ENCODE results near the gene CES2. TPM values are rescaled to one million over a fixed set of nuclear protein-coding genes. Genes with fewer than 3 reads are reported as not detected.

Gene CES2
- total and polyA plus RNA-seq, 10 of the 15 experiments (the other 5 are each of a cell fraction or from before 2014, with no cell fraction given) = 1.6 to 33.7 (median 21.0) TPM

DNA sequence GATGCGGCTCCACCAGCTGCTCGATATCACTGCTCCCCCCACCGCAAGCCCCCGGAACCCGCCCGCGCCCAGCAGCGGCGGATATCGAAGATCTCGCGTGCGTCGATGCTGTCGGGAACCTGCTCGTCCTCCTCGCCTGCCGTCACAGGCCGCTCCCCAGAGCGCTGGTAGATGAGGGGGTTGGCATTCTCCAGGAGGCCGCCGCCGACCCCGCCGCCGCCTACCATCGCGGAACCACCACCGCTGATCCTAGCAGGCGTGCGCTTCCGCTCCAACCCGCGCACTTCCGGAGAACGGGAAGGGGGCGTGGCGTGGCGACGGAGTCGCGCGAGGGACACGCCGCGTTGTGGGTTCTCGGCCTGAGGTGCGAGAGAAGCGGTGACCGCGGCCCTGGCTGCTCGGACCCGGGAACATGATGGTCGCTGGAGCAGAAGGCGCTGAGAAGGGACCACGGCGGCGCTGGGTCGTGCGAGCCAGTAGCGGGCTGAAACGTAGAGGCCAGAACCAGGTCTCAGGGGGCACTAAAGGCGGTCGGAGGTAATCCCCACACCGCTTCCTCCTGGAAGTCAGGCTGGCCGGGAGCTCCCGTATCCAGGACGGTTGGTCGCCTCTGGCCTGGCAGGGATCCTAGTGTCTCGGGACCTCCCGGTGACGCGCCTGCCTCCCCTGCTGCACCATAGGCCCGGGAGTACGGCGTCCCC, 1.0 kb upstream of the CES2 start, which contains the start of gene CIAO2B (continued):
- TF ChIP-seq RB1 (IDR thresholded peaks at IDR 0.05; ENCODE audit: borderline replicate concordance) = peak; percentile 40; the same call in 1 of the 2 replicates
- peak; percentile 78; the same call in 1 of the 2 replicates for TF ChIP-seq TAF1 (IDR thresholded peaks at IDR 0.05; ENCODE audit: borderline replicate concordance, low read depth, low read length)
- TF ChIP-seq FOS (IDR thresholded peaks at IDR 0.05; ENCODE audit: borderline replicate concordance, extremely low read depth, insufficient read length) = no peak
- TF ChIP-seq BCLAF1 (IDR thresholded peaks at IDR 0.05) = no peak
- TF ChIP-seq SMAD1 (IDR thresholded peaks at IDR 0.05; ENCODE audit: low read depth, partially characterized antibody) = no peak
- peak; percentile 20; the same call in 1 of the 2 replicates for TF ChIP-seq MAX (IDR thresholded peaks at IDR 0.05; ENCODE audit: low read depth, low read length)
- no peak for TF ChIP-seq STAT3 (IDR thresholded peaks at IDR 0.05; ENCODE audit: low read depth, low read length)
- peak; percentile 33 to 62; a peak in 3 of 4 replicates for TF ChIP-seq BHLHE40 (IDR thresholded peaks at IDR 0.05; ENCODE audit: borderline replicate concordance in 1 of 2, low read depth in 2 of 2, low read length in 1 of 2)
- TF ChIP-seq GATAD2B (conservative IDR thresholded peaks at IDR 0.05; ENCODE audit: low read depth) = peak; percentile 71; the same call in 1 of the 2 replicates
- no peak for TF ChIP-seq CTCF (IDR thresholded peaks at IDR 0.05 in 2 of 3, conservative IDR thresholded peaks at IDR 0.05 in 1 of 3; ENCODE audit: control insufficient read depth in 2 of 3, extremely low read depth in 1 of 3, insufficient read depth in 1 of 3, low read depth in 3 of 3, low read length in 3 of 3)
- peak; percentile 46; the same call in 1 of the 2 replicates for TF ChIP-seq EED (IDR thresholded peaks at IDR 0.05; ENCODE audit: low read depth)
- TF ChIP-seq TCF3 (IDR thresholded peaks at IDR 0.05; ENCODE audit: borderline replicate concordance, insufficient read depth, low read depth, low read length) = peak; percentile 47; the same call in 1 of the 2 replicates
- TF ChIP-seq WRNIP1 (IDR thresholded peaks at IDR 0.05; ENCODE audit: borderline replicate concordance, low read depth, low read length) = no peak
- TF ChIP-seq MEF2A (IDR thresholded peaks at IDR 0.05; ENCODE audit: insufficient read depth, low read depth, low read length) = 0 out of 2 replicates have a peak, but pooled peaks have one; percentile 30
- no peak for TF ChIP-seq EP300 (IDR thresholded peaks at IDR 0.05; ENCODE audit: borderline replicate concordance in 1 of 2, control insufficient read depth in 1 of 2, low read depth in 2 of 2, low read length in 2 of 2)
- TF ChIP-seq SIN3A (IDR thresholded peaks at IDR 0.05; ENCODE audit: low read depth, low read length) = peak; percentile 91
- TF ChIP-seq PAX5 (IDR thresholded peaks at IDR 0.05; ENCODE audit: borderline replicate concordance, low read depth, low read length) = peak; percentile 56; the same call in 1 of the 2 replicates
- peak; percentile 86 for TF ChIP-seq DPF2 (IDR thresholded peaks at IDR 0.05)
- peak; percentile 59; the same call in 1 of the 2 replicates for TF ChIP-seq CREM (IDR thresholded peaks at IDR 0.05; ENCODE audit: low read depth)
